H54 (cell line): ENCODE results near the gene CCDC195.

Source experiments
- DNase-seq: peaks from one replicate; pipeline ENCODE4 v3.0.0; 2011; ENCODE audit warnings: low spot score, mixed read lengths; ENCODE audit not compliant: insufficient read length
- FAIRE-seq: peaks from 3 replicates; lab custom pipeline; 2011; peaks lifted over from hg19 to GRCh38; lab: Jason Lieb, UNC
- POLR2A ChIP-seq: IDR thresholded peaks from 2 replicates; pipeline ENCODE4 v1.6.1; 2011; ENCODE audit warnings: low read depth, mild to moderate bottlenecking, low read length

Gene CCDC195, protein sequence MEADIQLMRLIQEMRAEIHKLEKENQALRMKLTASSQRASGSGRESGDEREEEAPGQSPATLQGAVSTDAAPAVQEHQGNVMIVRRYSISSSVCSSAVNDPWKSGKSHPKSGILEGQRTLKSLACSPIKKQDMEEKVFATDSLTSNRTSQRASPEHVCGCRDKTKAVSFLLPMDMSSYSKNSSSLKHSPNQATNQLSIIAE

DNA sequence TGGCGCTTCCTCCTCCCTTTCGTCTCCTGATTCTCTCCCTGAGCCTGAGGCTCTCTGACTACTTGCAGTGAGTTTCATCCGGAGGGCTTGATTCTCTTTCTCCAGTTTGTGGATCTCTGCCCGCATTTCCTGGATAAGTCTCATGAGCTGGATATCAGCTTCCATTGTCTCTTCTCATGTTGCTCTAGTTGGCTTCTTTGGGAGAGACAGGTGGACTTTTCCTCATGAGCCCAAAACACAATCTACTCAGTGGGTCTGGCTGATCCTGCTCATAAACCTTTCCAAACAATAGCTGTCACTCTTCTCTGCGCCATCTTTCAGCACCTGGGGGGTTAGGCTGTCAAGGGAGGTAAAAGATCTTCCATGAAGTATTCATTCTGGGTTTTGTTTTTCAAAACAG lies at the start of gene CCDC195:
Gene CCDC195 (minus strand): TSS at position 165 of the 400 bp plus-strand sequence. CDS start 0 bp downstream, at position 165.
- FAIRE-seq (no peak), DNase-seq (no peak)
- no peak for TF ChIP-seq POLR2A

DNA sequence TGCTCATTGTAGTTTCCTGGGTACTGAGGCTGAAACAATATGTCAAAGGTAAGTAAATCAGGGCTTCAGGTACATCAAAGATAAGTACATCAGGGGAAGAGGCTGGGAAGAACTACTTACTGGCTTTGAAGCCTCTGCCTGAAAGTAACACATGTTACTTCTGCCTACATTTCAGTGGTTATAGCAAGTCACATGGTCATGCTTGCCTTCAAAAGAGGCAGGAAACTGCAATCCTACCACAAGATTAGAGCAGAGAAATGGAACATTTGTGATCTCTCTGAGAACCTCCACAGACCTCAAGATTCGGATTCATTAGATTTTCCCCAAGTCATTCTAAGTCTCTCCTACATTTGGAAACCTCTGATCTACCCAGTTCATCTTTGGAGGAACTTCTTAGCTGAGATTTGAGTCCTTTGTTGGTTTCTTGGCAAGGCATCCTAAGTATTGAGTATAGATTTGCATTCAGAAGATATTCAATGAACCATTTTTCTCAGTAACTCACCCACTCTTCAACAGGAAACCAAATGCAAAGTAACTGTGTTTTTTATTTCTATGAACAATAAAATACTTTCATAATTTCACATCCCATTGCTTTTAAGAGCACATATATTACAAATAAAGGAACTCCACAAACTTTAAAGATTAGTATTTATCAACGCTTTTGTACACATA lies 48.5 kb upstream of the CCDC195 start:
- FAIRE-seq (no peak), DNase-seq (no peak)
- no peak for TF ChIP-seq POLR2A

DNA sequence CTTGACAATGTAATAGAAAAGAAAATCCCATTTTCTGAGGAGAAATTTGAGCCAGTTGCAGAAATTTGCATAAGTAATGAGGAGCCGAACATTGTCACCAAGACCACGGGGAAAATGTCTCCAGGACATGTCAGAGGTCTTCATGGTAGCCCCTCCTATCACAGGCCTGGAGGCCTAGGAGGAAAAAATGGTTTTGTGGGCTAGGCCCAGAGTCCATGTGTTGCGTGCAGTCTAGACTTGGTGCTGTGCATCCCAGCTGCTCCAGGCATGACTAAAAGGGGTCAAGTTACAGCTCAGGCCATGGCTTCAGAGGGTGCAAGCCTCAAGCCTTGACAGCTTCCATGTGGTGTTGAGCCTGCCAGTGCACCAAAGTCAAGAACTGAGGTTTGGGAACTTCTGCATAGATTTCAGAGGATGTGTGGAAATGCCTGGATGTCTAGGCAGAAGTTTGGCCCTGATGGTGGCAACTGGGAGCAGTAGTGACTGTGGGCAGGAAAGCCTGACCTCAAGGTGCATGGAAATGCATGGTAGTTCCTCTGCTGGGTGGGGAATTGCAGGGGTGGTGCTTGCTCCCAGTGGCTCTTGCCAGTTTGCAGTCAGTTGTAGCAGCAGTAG lies 41.9 kb upstream of the CCDC195 start:
- no peak for TF ChIP-seq POLR2A
- no peak for DNase-seq
- FAIRE-seq: no peak

DNA sequence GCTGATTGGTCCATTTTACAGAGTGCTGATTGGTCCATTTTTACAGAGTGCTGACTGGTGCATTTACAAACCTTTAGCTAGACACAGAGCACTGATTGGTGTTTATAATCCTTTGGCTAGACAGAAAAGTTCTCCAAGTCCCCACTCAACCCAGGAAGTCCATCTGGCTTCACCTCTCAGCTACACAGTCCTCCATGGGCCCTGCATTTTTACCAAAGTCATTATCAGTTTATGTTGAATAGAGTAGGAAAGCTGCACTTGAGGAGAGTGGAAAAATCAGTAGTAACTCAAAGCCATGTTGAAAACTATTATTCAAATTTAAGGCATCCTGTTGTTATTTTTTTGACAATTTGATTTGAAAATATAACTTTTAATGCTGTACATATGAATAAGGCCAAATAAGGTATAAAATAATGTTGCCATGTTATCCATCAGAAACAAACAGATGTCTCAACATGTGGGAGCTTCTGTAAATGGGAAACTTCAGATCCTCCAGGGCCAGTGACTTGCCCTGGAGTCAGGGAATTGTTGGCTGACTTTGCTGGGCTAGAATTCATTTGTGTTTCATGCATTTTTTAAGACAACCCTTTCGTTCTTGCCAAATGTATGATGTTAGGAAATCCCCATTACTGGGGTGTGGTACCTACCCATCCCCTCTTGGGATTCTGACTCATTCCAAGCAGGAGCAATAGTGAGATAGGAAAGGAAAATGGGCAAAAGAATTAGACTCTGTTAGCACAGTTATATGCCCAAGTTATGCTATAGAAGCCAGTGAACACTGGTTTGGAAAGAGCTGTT lies 37.8 kb upstream of the CCDC195 start:
- no peak for FAIRE-seq
- no peak for TF ChIP-seq POLR2A
- DNase-seq: no peak

DNA sequence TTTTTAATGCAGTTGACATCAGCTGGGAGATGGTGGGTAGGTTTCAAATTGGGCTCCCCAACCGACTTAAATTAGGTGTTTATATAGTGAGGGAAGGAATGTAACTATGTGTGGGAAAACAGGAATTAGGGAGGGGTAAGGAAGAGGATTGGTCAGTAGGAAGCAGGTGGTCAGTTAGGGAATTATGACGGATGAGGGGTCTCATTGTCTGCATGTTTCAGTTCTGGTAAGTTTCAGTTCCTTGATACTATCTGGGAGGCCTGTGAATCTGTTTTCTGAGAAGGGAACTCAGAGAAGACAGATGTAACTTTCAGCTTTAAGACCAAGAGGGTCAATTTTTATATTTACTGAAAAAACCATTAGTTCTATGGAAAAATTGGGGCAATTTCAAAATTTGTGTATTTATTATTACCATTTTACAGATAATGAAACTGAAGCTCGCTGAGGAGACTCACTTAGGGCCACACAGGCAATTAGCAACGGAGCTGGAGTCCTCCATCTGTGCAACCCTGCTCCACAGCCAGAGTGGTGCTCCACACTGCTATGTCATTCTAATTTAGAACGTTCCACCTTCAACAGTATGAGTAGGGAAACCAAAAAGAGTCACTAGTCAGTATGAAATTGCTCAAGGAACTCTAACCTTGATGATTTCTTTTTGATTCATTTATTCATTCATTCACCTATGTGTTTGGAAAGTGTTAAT lies 36.0 kb upstream of the CCDC195 start:
- no peak for TF ChIP-seq POLR2A
- no peak for FAIRE-seq
- DNase-seq: no peak

DNA sequence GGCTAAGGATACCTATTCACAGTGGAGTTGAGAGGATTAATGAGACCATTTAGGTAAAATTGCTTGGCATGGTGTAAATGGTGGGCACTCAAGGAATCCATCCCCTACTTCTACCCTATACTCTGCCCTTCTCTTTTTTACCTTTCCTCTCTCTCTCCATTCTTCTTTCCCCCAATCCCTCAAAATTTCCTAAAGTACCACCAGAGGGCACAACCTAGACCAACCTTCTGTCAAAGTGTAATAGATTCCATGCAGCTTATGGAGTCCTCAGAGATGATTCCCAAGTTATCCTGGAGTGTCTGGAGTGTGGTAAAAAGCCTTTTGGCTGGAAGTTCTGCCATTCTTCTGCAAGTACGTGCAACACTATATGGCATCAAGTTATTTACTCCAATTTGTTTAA lies 33.0 kb upstream of the CCDC195 start:
- FAIRE-seq (no peak), DNase-seq (no peak)
- no peak for TF ChIP-seq POLR2A

DNA sequence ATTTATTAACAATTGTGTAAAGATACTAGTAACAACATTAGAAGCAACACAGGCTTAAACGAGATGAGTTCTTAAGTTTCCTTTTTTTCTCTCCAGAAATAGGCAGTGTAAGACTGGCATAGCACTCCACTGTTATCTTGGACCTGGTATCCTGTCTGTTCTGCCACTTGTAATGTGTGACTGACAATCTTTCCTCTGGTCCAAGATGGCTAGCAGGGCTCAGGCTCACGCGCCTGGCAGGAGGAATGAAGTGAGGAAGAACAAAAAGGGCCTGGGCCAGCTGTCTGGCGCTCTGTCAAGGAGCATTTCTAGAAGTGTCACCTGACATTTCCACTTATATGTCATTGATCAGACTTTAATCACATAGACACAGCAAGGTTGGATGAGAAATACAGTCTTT lies 31.6 kb upstream of the CCDC195 start:
- TF ChIP-seq POLR2A: no peak
- no peak for DNase-seq
- FAIRE-seq: no peak

DNA sequence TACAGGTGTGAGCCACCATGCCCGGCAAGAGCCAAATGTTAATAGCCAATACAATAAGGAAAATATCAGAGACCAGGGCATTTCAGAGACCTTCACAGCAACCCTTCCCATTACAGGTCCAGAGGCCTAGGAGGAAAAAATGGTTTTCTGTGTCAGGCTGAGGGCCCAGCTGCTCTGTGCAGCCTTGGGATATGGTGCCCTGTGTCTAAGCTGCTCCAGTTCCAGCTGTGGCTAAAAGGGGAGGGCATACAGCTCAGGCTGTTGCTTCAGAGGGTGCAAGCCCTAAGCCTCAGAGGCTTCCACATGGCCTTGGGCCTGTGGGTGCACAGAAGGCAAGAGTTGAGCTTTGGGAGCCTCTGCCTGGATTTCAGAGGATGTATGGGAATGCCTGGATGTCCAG lies 20.1 kb upstream of the CCDC195 start:
- TF ChIP-seq POLR2A: no peak
- DNase-seq (no peak), FAIRE-seq (no peak)

DNA sequence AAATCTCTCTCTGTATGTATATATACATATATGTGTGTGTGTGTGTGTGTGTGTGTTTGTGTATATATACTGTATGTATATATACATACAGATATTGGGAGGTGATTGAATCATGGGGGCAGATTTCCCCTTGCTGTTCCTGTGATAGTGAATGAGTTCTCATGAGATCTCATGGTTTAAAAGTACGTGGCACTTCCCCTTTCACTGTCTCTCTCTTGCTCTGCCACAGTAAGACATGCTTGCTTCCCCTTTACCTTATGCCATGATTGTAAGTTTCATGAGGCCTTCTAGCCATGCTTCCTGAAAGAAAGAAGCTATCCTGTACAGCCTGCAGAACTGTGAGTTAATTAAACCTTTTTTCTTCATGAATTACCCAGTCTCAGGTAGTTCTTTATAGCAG lies 18.8 kb upstream of the CCDC195 start:
- DNase-seq (no peak), FAIRE-seq (no peak)
- no peak for TF ChIP-seq POLR2A

DNA sequence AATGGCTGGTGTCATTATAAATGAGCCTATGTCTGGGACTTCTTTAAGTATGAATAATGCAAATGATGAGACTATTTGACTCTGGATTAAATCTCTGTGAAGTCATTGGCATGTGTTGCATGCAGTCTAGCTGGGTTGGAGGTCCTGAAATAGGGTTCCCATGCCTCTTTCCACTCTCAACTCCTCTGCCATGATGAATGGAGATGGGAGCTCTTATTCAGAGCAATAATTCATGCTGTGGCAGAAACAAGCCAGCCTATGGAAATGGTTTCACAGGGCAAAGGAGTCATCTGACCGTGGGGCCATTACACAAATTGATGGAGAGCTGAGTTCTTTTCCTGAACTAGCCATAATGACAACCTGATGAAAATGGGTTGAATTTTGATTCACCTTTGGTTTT lies 15.5 kb upstream of the CCDC195 start:
- no peak for FAIRE-seq
- no peak for DNase-seq
- TF ChIP-seq POLR2A: no peak

DNA sequence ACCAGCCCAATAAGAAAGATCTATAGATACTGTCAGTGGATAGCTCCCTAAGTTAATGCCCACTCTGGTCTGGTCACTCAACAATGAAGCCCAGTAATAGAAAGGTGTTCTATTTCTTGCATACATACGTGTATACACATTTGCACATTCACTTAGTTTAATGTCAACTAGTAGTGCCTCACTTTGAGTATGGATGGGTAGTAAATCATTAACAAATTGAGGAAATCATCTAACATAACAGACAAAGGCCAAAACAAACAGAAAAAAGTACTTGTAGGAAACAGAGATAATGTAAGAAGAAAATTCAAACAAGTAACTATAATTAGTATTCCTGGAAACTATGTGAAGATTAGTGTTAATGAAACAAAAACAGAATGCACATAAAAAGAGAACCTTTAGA lies 13.3 kb upstream of the CCDC195 start:
- no peak for DNase-seq
- FAIRE-seq: no peak
- TF ChIP-seq POLR2A: no peak

DNA sequence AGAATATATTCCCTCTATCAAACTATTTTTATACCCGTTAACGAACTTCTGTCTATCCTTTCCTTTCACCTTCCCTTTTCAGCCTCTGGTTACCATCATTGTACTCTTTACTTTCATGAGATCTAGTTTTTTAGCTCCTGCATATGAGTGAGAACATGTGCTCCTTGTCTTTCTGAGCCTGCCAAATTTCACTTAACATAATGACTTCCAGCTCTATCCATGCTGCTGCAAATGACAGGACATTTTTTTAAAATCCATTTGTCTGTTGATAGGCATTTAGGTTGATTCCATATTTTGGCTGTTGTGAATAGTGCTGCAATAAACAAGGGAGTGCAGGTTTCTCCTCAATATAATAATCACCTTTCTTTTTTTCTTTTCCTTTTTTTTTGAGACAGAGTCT lies 8.2 kb upstream of the CCDC195 start:
- DNase-seq: no peak
- TF ChIP-seq POLR2A: no peak

DNA sequence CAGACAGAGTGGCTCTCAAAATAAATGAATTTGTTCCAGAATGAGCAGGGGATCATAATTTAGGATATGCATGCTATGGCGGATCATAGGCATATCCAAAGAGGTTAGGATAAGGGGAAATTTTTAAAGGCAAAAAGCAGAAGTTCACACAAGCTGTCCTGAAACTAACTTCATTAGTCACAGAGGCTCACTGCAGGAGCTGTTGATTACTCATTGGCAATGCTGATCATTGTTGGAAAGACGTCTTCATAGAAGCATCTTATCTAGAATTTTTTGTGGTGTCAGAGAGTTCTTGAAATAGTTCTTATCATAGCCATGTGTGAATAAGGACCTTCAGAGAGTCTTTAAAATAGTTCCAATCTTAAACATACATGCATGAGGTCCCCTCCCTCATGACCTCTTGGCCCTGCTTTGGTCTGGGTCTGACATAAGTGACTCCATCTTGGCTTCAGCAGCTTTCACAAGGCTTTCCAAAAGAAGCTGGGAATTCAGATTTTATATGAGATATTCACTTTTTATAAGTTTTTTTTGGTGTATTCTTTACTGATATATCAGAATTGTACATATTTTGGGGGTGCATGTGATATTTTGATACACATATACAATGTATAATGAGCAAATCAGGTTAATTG lies 7.5 kb upstream of the CCDC195 start:
- DNase-seq (no peak), FAIRE-seq (no peak)
- no peak for TF ChIP-seq POLR2A

More for the DNA sequence above, 8.2 kb upstream of the CCDC195 start:
- no peak for FAIRE-seq
